Activated T-cell treated with anti-CD3 and anti-CD28 coated beads for 48 hours (primary cell): Measurements from ENCODE around the gene SLC38A1.
A peak's percentile ranks its signal among the peaks of the same experiment; 100 is the strongest.
"Not testable (repeated sequence)": the region's sequence is repeated elsewhere in the genome, so short reads cannot be mapped to it uniquely, and the experiment has no call there.

Experiments used
- DNase-seq: peaks from one replicate; pipeline ENCODE4 v3.0.0-alpha.2; 2020; ENCODE audit warnings: low read depth

The SLC38A1 gene

DNA sequence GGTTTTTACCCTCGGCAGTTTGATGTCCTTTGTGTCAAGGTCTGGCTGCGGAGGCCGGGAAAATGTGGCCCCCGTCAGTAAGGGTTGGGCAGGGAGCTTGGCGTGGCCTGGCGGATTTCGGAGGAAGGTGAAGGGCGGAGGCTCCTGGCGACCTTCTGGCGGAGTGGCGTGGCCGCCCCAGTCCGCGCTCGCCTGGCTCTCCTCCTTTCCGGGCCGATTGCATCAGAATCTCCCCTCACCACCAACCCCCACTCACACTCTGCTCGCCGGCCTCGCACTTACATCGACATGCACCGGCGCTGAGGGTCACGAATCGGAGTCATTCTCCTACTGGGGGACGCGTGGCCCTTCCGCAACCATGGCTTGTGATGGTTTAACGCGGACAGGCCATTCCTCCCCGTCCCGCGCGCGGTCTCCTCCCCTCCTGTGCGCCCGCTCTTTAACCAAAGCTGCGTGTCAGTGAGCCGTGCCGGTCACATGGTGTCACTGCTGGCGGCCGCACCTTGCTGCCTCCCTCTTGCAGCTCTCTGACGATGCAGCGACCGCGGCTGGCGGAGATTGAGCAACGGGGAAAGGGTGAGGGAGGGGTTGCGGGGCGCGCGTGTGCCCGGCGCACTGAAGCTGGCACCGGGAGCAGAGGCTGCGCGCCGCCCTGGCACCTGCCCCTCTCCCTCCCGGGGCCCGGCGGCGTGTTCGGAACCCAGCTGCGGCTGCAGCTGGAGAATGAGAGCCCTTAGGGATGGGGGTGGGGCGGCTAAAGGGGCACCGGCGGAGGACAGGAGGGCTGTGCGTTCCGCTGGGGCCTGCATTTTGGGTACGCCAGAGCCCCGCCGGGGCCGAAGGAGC lies at the start of gene SLC38A1:
Gene SLC38A1 (minus strand): TSS at position 461 of the 846 bp plus-strand sequence. CDS start 29,243 bp downstream, outside the sequence.
- peak; percentile 80 for DNase-seq

DNA sequence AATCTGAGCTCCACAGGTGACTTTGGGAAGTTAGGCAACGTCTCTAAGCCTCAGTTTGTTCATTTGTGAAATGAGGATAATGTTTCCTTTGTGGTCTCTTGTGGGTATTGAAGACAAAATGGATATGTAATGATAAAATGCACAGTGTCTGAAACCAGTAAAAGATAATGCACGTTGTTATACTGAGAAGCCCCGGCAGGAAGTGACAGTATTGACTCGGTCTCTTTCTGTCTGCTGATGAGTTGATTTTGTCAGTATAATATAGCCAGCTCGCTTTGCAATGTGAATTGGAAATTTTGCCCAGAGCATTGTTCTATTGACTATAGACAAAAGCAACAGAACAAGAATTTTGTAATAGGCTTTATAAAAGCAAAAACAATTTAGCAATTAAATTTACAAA lies 49.2 kb upstream of the SLC38A1 start:
- no peak for DNase-seq

GRCh38 chr12:46304070-46304469 lies 35.2 kb upstream of the SLC38A1 start:
- no peak for DNase-seq

GRCh38 chr12:46303039-46303666 lies 34.3 kb upstream of the SLC38A1 start:
- DNase-seq, result peak; percentile 8

- DNase-seq, result no peak
These were observed 32.1 kb upstream of the SLC38A1 start for GRCh38 chr12:46300910-46301309.

GRCh38 chr12:46299851-46300250 lies 31.0 kb upstream of the SLC38A1 start:
- DNase-seq, result no peak

DNA sequence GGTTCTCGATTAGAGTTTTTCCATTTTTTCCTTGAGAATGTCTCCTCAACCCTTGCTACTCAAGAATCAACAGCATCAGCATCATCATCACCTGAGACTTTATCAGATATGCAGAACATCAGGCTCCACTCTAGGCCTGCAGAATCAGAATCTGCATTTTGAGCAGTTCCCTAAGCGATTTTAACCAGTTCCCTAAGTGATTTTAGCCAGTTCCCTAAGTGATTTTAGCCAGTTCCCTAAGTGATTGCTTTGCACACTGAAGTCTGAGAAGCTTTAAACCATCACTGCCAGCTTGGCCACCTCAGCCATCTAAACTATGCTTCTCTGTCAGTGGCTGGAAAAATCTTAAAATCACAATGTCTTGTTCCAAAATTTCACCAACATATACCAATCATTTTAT lies 29.4 kb upstream of the SLC38A1 start:
- DNase-seq, result no peak

- no peak for DNase-seq
These were observed 28.0 kb upstream of the SLC38A1 start for GRCh38 chr12:46296822-46297221.

- DNase-seq, result no peak
These were observed 24.0 kb upstream of the SLC38A1 start for GRCh38 chr12:46292754-46293402.

- DNase-seq, result not testable (repeated sequence)
These were observed 23.1 kb upstream of the SLC38A1 start for GRCh38 chr12:46291953-46292352.

DNA sequence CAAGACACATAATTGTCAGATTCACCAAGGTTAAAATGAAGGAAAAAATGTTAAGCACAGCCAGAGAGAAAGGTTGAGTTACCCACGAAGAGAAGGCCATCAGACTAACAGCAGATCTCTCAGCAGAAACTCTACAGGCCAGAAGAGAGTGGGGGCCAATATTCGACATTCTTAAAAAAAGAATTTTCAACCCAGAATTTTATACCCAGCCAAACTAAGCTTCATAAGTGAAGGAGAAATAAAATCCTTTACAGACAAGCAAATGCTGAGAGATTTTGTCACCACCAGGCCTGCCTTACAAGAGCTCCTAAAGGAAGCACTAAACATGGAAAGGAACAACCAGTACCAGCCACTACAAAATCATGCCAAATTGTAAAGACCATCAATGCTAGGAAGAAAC lies 16.3 kb upstream of the SLC38A1 start:
- DNase-seq, result not testable (repeated sequence)

DNA sequence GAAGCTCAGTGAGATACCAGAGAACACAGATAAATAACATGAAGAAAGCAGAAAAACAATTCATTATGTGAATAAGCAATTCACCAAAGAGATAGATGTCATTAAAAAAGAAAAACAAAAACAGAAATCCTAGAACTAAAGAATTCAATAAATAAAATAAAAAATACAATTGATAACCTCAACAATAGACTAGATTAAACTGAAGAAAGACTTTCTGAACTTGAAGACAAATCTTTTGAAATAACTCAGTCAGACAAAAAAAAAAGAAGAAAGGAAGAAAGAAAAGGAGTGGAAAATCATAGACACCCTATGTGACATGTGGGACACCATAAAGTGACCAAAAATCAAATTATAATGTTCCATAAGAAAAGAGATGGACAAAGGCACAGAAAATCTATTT lies 14.0 kb upstream of the SLC38A1 start:
- DNase-seq, result no peak

DNA sequence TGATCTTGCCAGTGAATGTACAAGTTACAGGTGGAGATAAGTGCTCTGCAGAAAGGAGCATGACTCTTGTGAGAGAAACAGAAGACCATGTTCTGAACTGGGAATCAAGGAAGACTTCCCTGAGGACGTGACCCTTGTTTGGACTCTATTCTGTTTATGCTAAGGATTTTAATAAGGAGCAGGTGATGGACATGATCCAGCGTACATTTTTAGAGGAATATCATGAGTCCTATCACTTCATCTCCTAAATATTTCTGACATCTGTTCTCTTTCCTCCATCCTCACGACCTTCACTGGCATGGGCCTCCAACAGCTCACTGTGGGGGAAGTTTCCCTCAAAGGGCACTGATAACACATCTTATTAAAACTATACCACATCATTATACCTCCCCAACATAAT lies 7.9 kb upstream of the SLC38A1 start:
- DNase-seq, result no peak

DNA sequence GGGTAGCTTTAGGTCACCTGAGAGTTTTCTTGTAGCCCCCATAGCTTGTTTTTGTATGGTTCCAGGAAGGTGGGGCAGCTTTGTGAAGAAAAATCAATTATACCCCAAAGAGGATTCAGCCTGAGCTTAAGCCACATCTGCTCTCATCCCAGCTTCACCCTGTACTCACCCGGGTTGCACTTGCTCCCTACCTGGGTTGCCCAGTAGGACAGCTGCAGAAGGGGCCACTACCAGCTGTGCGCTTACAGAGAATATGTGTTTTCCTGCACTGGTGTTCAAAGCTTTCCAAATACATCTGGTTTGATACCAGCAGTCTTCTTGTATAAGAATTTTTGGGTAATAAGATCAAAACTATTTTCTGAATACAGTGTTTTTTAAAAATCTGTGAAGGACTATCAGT lies 3.0 kb upstream of the SLC38A1 start:
- DNase-seq, result no peak

GRCh38 chr12:46269429-46270241 lies 792 bp upstream of the SLC38A1 start:
- DNase-seq, result peak; percentile 64

DNA sequence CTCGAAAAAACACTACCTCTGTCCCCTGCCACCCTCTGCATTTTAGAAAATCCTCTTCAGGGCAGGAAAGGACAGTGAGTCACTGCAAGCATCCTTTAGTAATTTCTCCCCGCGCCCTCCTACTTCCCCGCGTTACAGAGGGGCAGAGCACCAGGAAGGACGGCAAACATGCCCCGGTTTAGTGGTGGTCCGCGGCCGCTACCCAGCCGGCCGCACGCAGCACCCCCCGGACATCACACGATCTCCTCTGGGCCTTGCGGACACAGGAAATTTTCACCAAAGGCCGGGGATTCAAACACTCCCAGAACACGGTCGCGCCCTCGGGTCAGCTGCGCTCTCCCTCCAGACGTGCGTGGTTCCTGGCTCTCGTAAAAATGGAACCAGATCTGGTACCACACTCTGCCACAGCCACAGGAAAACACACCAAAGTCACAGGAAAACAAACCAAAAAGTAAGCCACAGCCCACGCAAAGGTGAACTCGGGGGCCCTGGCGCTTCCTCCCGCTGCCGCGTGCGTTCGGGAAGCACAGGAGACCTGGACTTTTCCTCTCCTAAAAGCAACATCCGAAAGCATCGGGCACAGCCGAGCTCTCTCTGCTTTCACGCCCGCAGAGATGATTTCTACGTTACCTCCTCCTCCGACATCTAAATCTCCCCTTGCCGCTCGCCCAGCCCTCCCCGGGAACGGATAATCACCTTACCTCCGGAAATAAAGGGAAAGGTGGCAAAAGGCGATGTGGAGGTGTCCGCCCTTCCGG lies 839 bp downstream of the SLC38A1 start:
- peak; percentile 25 for DNase-seq

DNA sequence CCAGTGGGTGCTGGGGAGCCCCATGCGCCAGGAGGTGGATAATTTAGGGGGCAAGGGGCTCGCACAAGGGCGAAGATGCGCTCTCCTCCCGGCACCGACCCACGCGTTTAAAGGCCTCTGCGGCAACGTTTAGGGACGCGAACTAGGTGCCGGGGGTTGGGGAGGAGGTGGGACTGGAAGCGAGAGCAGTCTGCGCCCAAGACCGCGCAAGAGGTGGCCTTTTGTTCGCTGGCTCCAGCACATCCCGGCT lies 1.3 kb downstream of the SLC38A1 start:
- no peak for DNase-seq

- peak; percentile 36 for DNase-seq
These were observed 1.8 kb downstream of the SLC38A1 start for GRCh38 chr12:46266869-46267574.

DNA sequence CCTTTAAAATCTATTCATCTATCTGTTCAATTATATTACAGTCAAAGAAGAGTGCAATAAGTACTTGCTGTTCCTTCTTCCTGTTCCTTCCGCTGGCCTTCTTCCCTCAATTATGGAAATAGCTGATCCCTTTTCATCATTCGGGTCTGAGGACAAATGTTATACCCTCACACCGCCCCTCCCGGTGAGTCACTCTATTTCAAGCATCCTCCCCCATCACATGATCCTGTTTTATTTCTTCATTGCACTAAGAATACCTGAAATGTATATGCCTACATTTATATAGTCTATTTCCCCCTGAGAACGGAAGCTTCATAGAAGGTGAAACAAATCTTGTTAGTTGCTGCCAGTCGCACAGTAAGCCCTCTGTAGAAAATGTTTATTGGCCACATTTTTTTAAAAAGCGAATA lies 2.5 kb downstream of the SLC38A1 start:
- no peak for DNase-seq

GRCh38 chr12:46265734-46266133 lies 3.1 kb downstream of the SLC38A1 start:
- no peak for DNase-seq

GRCh38 chr12:46265102-46265501 lies 3.7 kb downstream of the SLC38A1 start:
- DNase-seq, result no peak
